ENCODE data around the gene ATP2A1. TPM values are rescaled to one million over a fixed set of nuclear protein-coding genes. Genes with fewer than 3 reads are reported as not detected.

ATP2A1 gene
- total RNA-seq, result under 1 TPM; under 0.01 to 0.34 TPM

GRCh38 chr16:28878083-28878926, at the start of gene ATP2A1:
TSS of gene ATP2A1 (plus strand) at chr16:28878488. CDS start at chr16:28878672, 184 bp downstream.

GRCh38 chr16:28846080-28846932, 32.0 kb upstream of the ATP2A1 start, which contains the start of gene TUFM:
TSS of gene TUFM (minus strand) at chr16:28846348. CDS start at chr16:28846269, 79 bp downstream.

GRCh38 chr16:28924762-28925385, 46.6 kb downstream of the ATP2A1 start, which contains the start of gene RABEP2:
TSS of gene RABEP2 (minus strand) at chr16:28925238. CDS start at chr16:28925163, 75 bp downstream.

GRCh38 chr16:28931801-28932225, 53.5 kb downstream of the ATP2A1 start, which contains the start of gene CD19:
TSS of gene CD19 (plus strand) at chr16:28931971. CDS start at chr16:28932001, 30 bp downstream.

GRCh38 chr16:28950648-28951409, 72.5 kb downstream of the ATP2A1 start, which contains the start of gene NFATC2IP:
TSS of gene NFATC2IP (plus strand) at chr16:28950937. CDS start at chr16:28951012, 75 bp downstream.

Small RNA genes within 50 kb of the gene (small RNA-seq; reads per million reads assigned to genes)
- 0 reads per million in 2 donors for gene RF00416

Other genes starting within 250 kb of the ATP2A1 start
- under 1 TPM in 1 of 2 donors, not detected in 1; under 0.01 TPM for gene NPIPB8, start 240.4 kb upstream of the ATP2A1 start, total RNA-seq
- gene EIF3C, start 167.0 kb upstream of the ATP2A1 start, total RNA-seq, result 10 to 100 TPM; 31.7 to 61.6 TPM
- gene NPIPB9, start 126.7 kb upstream of the ATP2A1 start, total RNA-seq, result 1 to 10 TPM; 5.2 to 5.7 TPM
- 10 to 100 TPM; 48.5 to 49.0 TPM for gene ATXN2L, start 55.5 kb upstream of the ATP2A1 start, total RNA-seq
- 100 to 1,000 TPM in 1 of 2 donors, 10 to 100 TPM in 1; 97.4 to 137 TPM for gene TUFM, start 32.1 kb upstream of the ATP2A1 start, total RNA-seq
- gene SH2B1, start 14.6 kb upstream of the ATP2A1 start, total RNA-seq, result 10 to 100 TPM; 13.4 to 17.0 TPM
- gene RABEP2, start 46.8 kb downstream of the ATP2A1 start, total RNA-seq, result 10 to 100 TPM; 20.0 to 20.6 TPM
- gene CD19, start 53.5 kb downstream of the ATP2A1 start, total RNA-seq, result under 1 TPM in 1 of 2 donors, not detected in 1; 0.34 TPM
- gene NFATC2IP, start 72.4 kb downstream of the ATP2A1 start, total RNA-seq, result 10 to 100 TPM; 25.1 to 32.0 TPM
- gene SPNS1, start 96.3 kb downstream of the ATP2A1 start, total RNA-seq, result 10 to 100 TPM; 59.5 to 71.9 TPM
- 1 to 10 TPM in 1 of 2 donors, under 1 TPM in 1; 0.67 to 1.0 TPM for gene LAT, start 106.6 kb downstream of the ATP2A1 start, total RNA-seq